Panc1 (cell line): Measurements from ENCODE around the gene RGS3. TPM values are rescaled to one million over a fixed set of nuclear protein-coding genes. Genes with fewer than 3 reads are reported as not detected.

Experiments
- ATAC-seq: fragments of 200-7000 bp; cut with Tn5 transposase; 2 replicates; pipeline ENCODE4 v1.9.1; 2020; ENCODE audit warnings: mild to moderate bottlenecking, moderate library complexity
- BruUV-seq: library from RNA; stranded (reverse); fragments of 400-500 nt; replicated peaks from 2 replicates; lab custom pipeline; 2021; lab: Mats Ljungman, UMichigan
- CTCF ChIA-PET: fragments of 300-600 bp; sonication (Branson Sonifier 250); formaldehyde crosslinking; loops from one replicate; lab custom pipeline; 2022; ENCODE audit warnings: antibody characterized with exemption; lab: Charles Lee
- POLR2A ChIA-PET: fragments of 300-600 bp; sonication (Branson Sonifier 250); formaldehyde crosslinking; loops from one replicate; lab custom pipeline; 2022; ENCODE audit warnings: antibody characterized with exemption; lab: Charles Lee
- DNase-seq: peaks from one replicate; pipeline ENCODE4 v3.0.0-alpha.2; 2010; ENCODE audit warnings: low read depth, low spot score
- H3K27ac ChIP-seq: 2 replicates; pipeline ENCODE4 v1.5.1; 2011; ENCODE audit warnings: mild to moderate bottlenecking, low read length, inconsistent platforms
- H3K27me3 ChIP-seq: fragments of 200-500 bp; sonication (Bioruptor generic); 2 replicates; pipeline ENCODE4 v1.6.0; 2014; ENCODE audit warnings: low read length, inconsistent platforms; ENCODE audit not compliant: control insufficient read depth, insufficient read depth
- H3K36me3 ChIP-seq: fragments of 200-500 bp; sonication (Bioruptor generic); 2 replicates; pipeline ENCODE4 v1.5.1; 2014; ENCODE audit warnings: inconsistent platforms, mild to moderate bottlenecking, low read length, moderate library complexity; ENCODE audit not compliant: control insufficient read depth, insufficient read depth
- H3K4me1 ChIP-seq: 2 replicates; pipeline ENCODE4 v1.5.1; 2011; ENCODE audit warnings: inconsistent platforms, mild to moderate bottlenecking, low read length, moderate library complexity; ENCODE audit not compliant: control insufficient read depth, insufficient read depth
- H3K4me3 ChIP-seq, 2 experiments: 2 replicates each; pipeline ENCODE4 v1.5.1; 2011 to 2012; ENCODE audit warnings: low read depth in 2 of 2, low read length in 2 of 2, mild to moderate bottlenecking in 2 of 2, inconsistent platforms in 1 of 2, moderate library complexity in 1 of 2
- H3K9me3 ChIP-seq: fragments of 200-500 bp; sonication (Bioruptor generic); 2 replicates; pipeline ENCODE4 v1.5.1; 2014; ENCODE audit warnings: low read depth, mild to moderate bottlenecking, inconsistent platforms, low read length, moderate library complexity; ENCODE audit not compliant: control insufficient read depth, insufficient read depth
- CTCF ChIP-seq: fragments of 450-650 bp; IDR thresholded peaks from 2 replicates; pipeline ENCODE4 v1.5.1; 2017; ENCODE audit warnings: mild to moderate bottlenecking
- POLR2AphosphoS5 ChIP-seq: IDR thresholded peaks from 2 replicates; pipeline ENCODE4 v1.6.1; 2012; ENCODE audit warnings: mild to moderate bottlenecking, low read depth, low read length, moderate library complexity
- REST ChIP-seq, 2 experiments: IDR thresholded peaks; 2 replicates each; pipeline ENCODE4 v1.6.1; 2011 to 2012; ENCODE audit warnings: low read depth in 2 of 2, control low read depth in 1 of 2, low read length in 1 of 2, mild to moderate bottlenecking in 1 of 2, moderate library complexity in 1 of 2; ENCODE audit not compliant: insufficient read depth in 1 of 2
- SIN3A ChIP-seq: IDR thresholded peaks from 2 replicates; pipeline ENCODE4 v1.6.1; 2012; ENCODE audit warnings: low read depth, mild to moderate bottlenecking, low read length, moderate library complexity, borderline replicate concordance; ENCODE audit not compliant: insufficient read depth
- TCF7L2 ChIP-seq: IDR thresholded peaks from 2 replicates; pipeline ENCODE4 v1.6.1; 2011; ENCODE audit warnings: mild to moderate bottlenecking, low read depth, low read length, inconsistent platforms
- in situ Hi-C: cut with HindIII; loops from 2 replicates; pipeline ENCODE4 v1.10.0; 2016; ENCODE audit warnings: low sequenced_read_pairs, low pct_unique_long_range_greater_than_20kb
- intact Hi-C: fragments of 100-400 bp; cut with micrococcal nuclease; formaldehyde crosslinking; loops from one replicate; pipeline ENCODE4 v1.10.0; 2022; ENCODE audit not compliant: unreplicated experiment
- total RNA-seq: library from RNA; stranded (reverse); gene quantifications from one replicate; pipeline ENCODE4 v1.2.1, GENCODE V29; 2021; ENCODE audit not compliant: unreplicated experiment

The RGS3 gene
- total RNA-seq, 1 experiment from 2014 or later: 15.1 TPM

GRCh38 chr9:113646491-113646890, 183.0 kb downstream of the RGS3 start:
- no peak for TF ChIP-seq POLR2AphosphoS5
- no peak for TF ChIP-seq REST (IDR thresholded peaks at IDR 0.05; ENCODE audit: insufficient read depth in 1 of 2, low read depth in 2 of 2, low read length in 1 of 2)
- no peak for TF ChIP-seq CTCF
- TF ChIP-seq TCF7L2: no peak
- no peak for TF ChIP-seq SIN3A
- BruUV-seq: no TSS peak
- H3K27ac ChIP-seq: no peak overlapping the region
- in situ Hi-C loops: no loop called here
- H3K9me3 ChIP-seq: no peaks in the 10 kb centered on the region
- no peaks in the 10 kb centered on the region; the same call in 1 of the 2 replicates for H3K27me3 ChIP-seq
- ATAC-seq: no peak
- H3K36me3 ChIP-seq: no peaks in the 10 kb centered on the region
- CTCF ChIA-PET: interaction anchor here (0.6 kb wide), 1 partner anchor 13 kb away, joined by 7 read pairs; no protein-coding TSS in a partner anchor
- no peak for DNase-seq
- no peak overlapping the region for H3K4me3 ChIP-seq
- POLR2A ChIA-PET: no interaction called here
- no peaks in the 10 kb centered on the region for H3K4me1 ChIP-seq
- intact Hi-C loops: no loop called here

Other genes starting within 250 kb of the RGS3 start
- gene FKBP15, start 242.4 kb upstream of the RGS3 start, total RNA-seq: 17.6 TPM
- 17.6 TPM for gene SLC31A1, start 242.2 kb upstream of the RGS3 start, total RNA-seq
- 19.4 TPM for gene CDC26, start 188.2 kb upstream of the RGS3 start, total RNA-seq
- 28.9 TPM for gene PRPF4, start 188.1 kb upstream of the RGS3 start, total RNA-seq
- gene RNF183, start 160.4 kb upstream of the RGS3 start, total RNA-seq: not detected
- gene WDR31, start 123.5 kb upstream of the RGS3 start, total RNA-seq: 0.80 TPM
- 0.13 TPM for gene BSPRY, start 114.2 kb upstream of the RGS3 start, total RNA-seq
- 14.5 TPM for gene HDHD3, start 86.7 kb upstream of the RGS3 start, total RNA-seq
- gene ALAD, start 62.4 kb upstream of the RGS3 start, total RNA-seq: 8.9 TPM
- 48.5 TPM for gene POLE3, start 53.1 kb upstream of the RGS3 start, total RNA-seq
- 1.2 TPM for gene C9orf43, start 53.0 kb upstream of the RGS3 start, total RNA-seq